SK-N-SH treated with all-trans-retinoic acid at 6 μM for 48 hours (cell line): ENCODE measurements around the gene AADACL3.

Experiments used
- ATAC-seq: fragments of 200-7000 bp; cut with Tn5 transposase; 3 replicates; pipeline ENCODE4 v1.9.1; 2020; ENCODE audit warnings: mild to moderate bottlenecking, moderate library complexity
- BACH2 ChIP-seq: fragments of 250-450 bp; sonication (Bioruptor Pico); IDR thresholded peaks from 2 replicates; pipeline ENCODE4 v1.9.0; 2021; ENCODE audit warnings: mild to moderate bottlenecking, borderline replicate concordance
- CSDC2 ChIP-seq: fragments of 250-450 bp; sonication (Bioruptor Pico); IDR thresholded peaks from 2 replicates; pipeline ENCODE4 v1.5.0; 2020; ENCODE audit warnings: mild to moderate bottlenecking, moderate library complexity
- ESRRG ChIP-seq: fragments of 250-450 bp; sonication (Bioruptor Pico); IDR thresholded peaks from 2 replicates; pipeline ENCODE4 v1.6.1; 2021; ENCODE audit warnings: mild to moderate bottlenecking
- GLIS3 ChIP-seq: fragments of 250-450 bp; sonication (Bioruptor Pico); IDR thresholded peaks from 2 replicates; pipeline ENCODE4 v1.5.0; 2020; ENCODE audit warnings: mild to moderate bottlenecking, moderate library complexity
- ISL1 ChIP-seq: fragments of 250-450 bp; sonication (Bioruptor Pico); IDR thresholded peaks from 2 replicates; pipeline ENCODE4 v2.1.2; 2022; ENCODE audit warnings: mild to moderate bottlenecking, moderate library complexity
- OSR1 ChIP-seq: fragments of 250-450 bp; sonication (Bioruptor Pico); IDR thresholded peaks from 2 replicates; pipeline ENCODE4 v1.8.0; 2022; ENCODE audit warnings: moderate library complexity, mild to moderate bottlenecking, inconsistent platforms
- PATZ1 ChIP-seq: fragments of 250-450 bp; sonication (Bioruptor Pico); IDR thresholded peaks from 2 replicates; pipeline ENCODE4 v1.8.0; 2020; ENCODE audit warnings: mild to moderate bottlenecking, moderate library complexity, borderline replicate concordance
- PPARA ChIP-seq: fragments of 250-450 bp; sonication (Bioruptor Pico); IDR thresholded peaks from 2 replicates; pipeline ENCODE4 v1.5.0; 2020; ENCODE audit warnings: mild to moderate bottlenecking, borderline replicate concordance
- RARB ChIP-seq: fragments of 250-450 bp; sonication (Bioruptor Pico); IDR thresholded peaks from 2 replicates; pipeline ENCODE4 v1.8.0; 2021; ENCODE audit warnings: mild to moderate bottlenecking, moderate library complexity
- SNAI2 ChIP-seq: fragments of 250-450 bp; sonication (Bioruptor Pico); IDR thresholded peaks from 2 replicates; pipeline ENCODE4 v1.5.0; 2020; ENCODE audit warnings: mild to moderate bottlenecking, moderate library complexity
- TCF4 ChIP-seq: fragments of 250-450 bp; sonication (Bioruptor Pico); IDR thresholded peaks from 2 replicates; pipeline ENCODE4 v1.8.0; 2021; ENCODE audit warnings: mild to moderate bottlenecking, moderate library complexity, borderline replicate concordance
- TOX ChIP-seq: fragments of 250-450 bp; sonication (Bioruptor Pico); IDR thresholded peaks from 2 replicates; pipeline ENCODE4 v1.8.0; 2021; ENCODE audit warnings: mild to moderate bottlenecking, moderate library complexity, borderline replicate concordance
- TSHZ2 ChIP-seq: fragments of 250-450 bp; sonication (Bioruptor Pico); IDR thresholded peaks from 2 replicates; pipeline ENCODE4 v1.5.0; 2020; ENCODE audit warnings: mild to moderate bottlenecking, moderate library complexity
- ZC3H10 ChIP-seq: fragments of 250-450 bp; sonication (Bioruptor Pico); IDR thresholded peaks from 2 replicates; pipeline ENCODE4 v1.5.1; 2021; ENCODE audit warnings: mild to moderate bottlenecking, moderate library complexity
- ZFP30 ChIP-seq: fragments of 450-650 bp; formaldehyde crosslinking; IDR thresholded peaks from 2 replicates; pipeline ENCODE4 v1.5.0; 2022; ENCODE audit warnings: mild to moderate bottlenecking, moderate library complexity
- ZNF565 ChIP-seq: fragments of 450-650 bp; formaldehyde crosslinking; conservative IDR thresholded peaks from 2 replicates; pipeline ENCODE4 v1.5.0; 2020; ENCODE audit warnings: low read depth, mild to moderate bottlenecking, moderate library complexity
- ZNF70 ChIP-seq: fragments of 450-650 bp; formaldehyde crosslinking; IDR thresholded peaks from 2 replicates; pipeline ENCODE4 v1.5.0; 2020; ENCODE audit warnings: mild to moderate bottlenecking, moderate library complexity
- ZNF8 ChIP-seq: fragments of 450-650 bp; formaldehyde crosslinking; IDR thresholded peaks from 2 replicates; pipeline ENCODE4 v1.5.0; 2020; ENCODE audit warnings: mild to moderate bottlenecking, moderate library complexity
- TF ChIP-seq, protein P1 (sequence below): fragments of 250-450 bp; sonication (Bioruptor Pico); IDR thresholded peaks from 2 replicates; pipeline ENCODE4 v1.5.1; 2020; ENCODE audit warnings: low read depth, mild to moderate bottlenecking, moderate library complexity
- TF ChIP-seq, protein P2 (sequence below): fragments of 250-450 bp; sonication (Bioruptor Pico); IDR thresholded peaks from 2 replicates; pipeline ENCODE4 v1.5.1; 2021; ENCODE audit warnings: mild to moderate bottlenecking, moderate library complexity
- TF ChIP-seq, protein P3 (sequence below): fragments of 250-450 bp; sonication (Bioruptor Pico); IDR thresholded peaks from 2 replicates; pipeline ENCODE4 v1.8.0; 2021; ENCODE audit warnings: low read depth, mild to moderate bottlenecking, moderate library complexity, borderline replicate concordance

The AADACL3 gene

DNA sequence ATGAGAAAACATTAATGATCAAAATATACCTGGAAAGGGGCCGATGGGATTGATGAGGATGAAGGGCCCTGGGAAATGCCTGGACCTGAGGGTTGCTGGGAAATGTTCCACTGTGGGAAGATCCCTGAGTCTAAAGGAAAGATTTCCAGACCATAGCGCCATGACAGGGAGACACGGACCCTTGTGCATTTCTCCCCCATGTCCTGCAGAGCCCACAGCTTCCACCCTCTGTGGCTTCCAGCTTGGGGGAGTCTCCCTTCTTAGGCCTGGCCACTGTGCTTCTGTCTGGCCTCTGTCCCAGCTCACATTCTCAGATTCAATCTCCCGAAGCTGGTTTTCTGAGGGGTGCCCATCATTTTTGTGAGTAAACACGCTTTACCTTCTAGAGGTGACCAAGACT, 56.6 kb downstream of the AADACL3 start:
- TF ChIP-seq, protein P1, sequence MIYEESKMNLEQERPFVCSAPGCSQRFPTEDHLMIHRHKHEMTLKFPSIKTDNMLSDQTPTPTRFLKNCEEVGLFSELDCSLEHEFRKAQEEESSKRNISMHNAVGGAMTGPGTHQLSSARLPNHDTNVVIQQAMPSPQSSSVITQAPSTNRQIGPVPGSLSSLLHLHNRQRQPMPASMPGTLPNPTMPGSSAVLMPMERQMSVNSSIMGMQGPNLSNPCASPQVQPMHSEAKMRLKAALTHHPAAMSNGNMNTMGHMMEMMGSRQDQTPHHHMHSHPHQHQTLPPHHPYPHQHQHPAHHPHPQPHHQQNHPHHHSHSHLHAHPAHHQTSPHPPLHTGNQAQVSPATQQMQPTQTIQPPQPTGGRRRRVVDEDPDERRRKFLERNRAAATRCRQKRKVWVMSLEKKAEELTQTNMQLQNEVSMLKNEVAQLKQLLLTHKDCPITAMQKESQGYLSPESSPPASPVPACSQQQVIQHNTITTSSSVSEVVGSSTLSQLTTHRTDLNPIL (CRISPR knock-in tag), result no peak
- no peak for TF ChIP-seq GLIS3 (CRISPR knock-in tag)
- no peak for TF ChIP-seq ISL1 (CRISPR knock-in tag)
- TF ChIP-seq, protein P2, sequence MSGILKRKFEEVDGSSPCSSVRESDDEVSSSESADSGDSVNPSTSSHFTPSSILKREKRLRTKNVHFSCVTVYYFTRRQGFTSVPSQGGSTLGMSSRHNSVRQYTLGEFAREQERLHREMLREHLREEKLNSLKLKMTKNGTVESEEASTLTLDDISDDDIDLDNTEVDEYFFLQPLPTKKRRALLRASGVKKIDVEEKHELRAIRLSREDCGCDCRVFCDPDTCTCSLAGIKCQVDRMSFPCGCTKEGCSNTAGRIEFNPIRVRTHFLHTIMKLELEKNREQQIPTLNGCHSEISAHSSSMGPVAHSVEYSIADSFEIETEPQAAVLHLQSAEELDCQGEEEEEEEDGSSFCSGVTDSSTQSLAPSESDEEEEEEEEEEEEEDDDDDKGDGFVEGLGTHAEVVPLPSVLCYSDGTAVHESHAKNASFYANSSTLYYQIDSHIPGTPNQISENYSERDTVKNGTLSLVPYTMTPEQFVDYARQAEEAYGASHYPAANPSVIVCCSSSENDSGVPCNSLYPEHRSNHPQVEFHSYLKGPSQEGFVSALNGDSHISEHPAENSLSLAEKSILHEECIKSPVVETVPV (CRISPR knock-in tag), result no peak
- no peak for TF ChIP-seq ZNF8
- no peak for TF ChIP-seq PPARA (CRISPR knock-in tag)
- no peak for TF ChIP-seq ZFP30
- TF ChIP-seq TSHZ2, result no peak
- TF ChIP-seq SNAI2 (CRISPR knock-in tag), result no peak
- ATAC-seq, result no peak

- no peak for TF ChIP-seq TCF4 (CRISPR knock-in tag)
- no peak for TF ChIP-seq BACH2 (CRISPR knock-in tag)
- TF ChIP-seq, protein P2 (CRISPR knock-in tag), result no peak
- TF ChIP-seq PPARA (CRISPR knock-in tag), result no peak
- no peak for TF ChIP-seq OSR1 (CRISPR knock-in tag)
- TF ChIP-seq, protein P3, sequence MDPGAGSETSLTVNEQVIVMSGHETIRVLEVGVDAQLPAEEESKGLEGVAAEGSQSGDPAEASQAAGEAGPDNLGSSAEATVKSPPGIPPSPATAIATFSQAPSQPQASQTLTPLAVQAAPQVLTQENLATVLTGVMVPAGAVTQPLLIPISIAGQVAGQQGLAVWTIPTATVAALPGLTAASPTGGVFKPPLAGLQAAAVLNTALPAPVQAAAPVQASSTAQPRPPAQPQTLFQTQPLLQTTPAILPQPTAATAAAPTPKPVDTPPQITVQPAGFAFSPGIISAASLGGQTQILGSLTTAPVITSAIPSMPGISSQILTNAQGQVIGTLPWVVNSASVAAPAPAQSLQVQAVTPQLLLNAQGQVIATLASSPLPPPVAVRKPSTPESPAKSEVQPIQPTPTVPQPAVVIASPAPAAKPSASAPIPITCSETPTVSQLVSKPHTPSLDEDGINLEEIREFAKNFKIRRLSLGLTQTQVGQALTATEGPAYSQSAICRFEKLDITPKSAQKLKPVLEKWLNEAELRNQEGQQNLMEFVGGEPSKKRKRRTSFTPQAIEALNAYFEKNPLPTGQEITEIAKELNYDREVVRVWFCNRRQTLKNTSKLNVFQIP, result no peak
- TF ChIP-seq ZNF565 (CRISPR knock-in tag), result no peak
- no peak for TF ChIP-seq CSDC2 (CRISPR knock-in tag)
- TF ChIP-seq TSHZ2, result no peak
- no peak for TF ChIP-seq TOX (CRISPR knock-in tag)
- no peak for TF ChIP-seq ZC3H10
- no peak for TF ChIP-seq ZNF8
- TF ChIP-seq ZNF70 (CRISPR knock-in tag), result no peak
- TF ChIP-seq ESRRG, result no peak
- TF ChIP-seq PATZ1 (CRISPR knock-in tag), result no peak
- no peak for TF ChIP-seq GLIS3 (CRISPR knock-in tag)
- no peak for TF ChIP-seq RARB (CRISPR knock-in tag)
- no peak for TF ChIP-seq ISL1 (CRISPR knock-in tag)
- ATAC-seq, result no peak
These were observed 57.5 kb downstream of the AADACL3 start, which contains the start of gene PRAMEF12 for GRCh38 chr1:12773438-12773837. Gene PRAMEF12, plus strand, starts transcription at chr1:12773738. Its CDS starts 1,130 bp downstream, at chr1:12774868.
